Esophagus squamous epithelium (tissue), 5 donors: Measurements from ENCODE around the gene BEND7. TPM values are rescaled to one million over a fixed set of nuclear protein-coding genes. Genes with fewer than 3 reads are reported as not detected.

Experiments used
- DNase-seq: peaks from one replicate; lab custom pipeline; 2025; lab: John Stamatoyannopoulos, UW
- H3K27ac ChIP-seq, 4 donors: fragments of 200-600 bp; sonication (generic); one replicate each; pipeline ENCODE4 v1.5.1; 2016 to 2019; ENCODE audit warnings: mild to moderate bottlenecking in 1 of 4
- H3K27me3 ChIP-seq, 4 donors: fragments of 200-600 bp; sonication (generic); 1 replicate in 3 of 4; 2 replicates in 1 of 4; pipeline versions ENCODE4 v1.5.1 to v1.6.0; 2017 to 2021; ENCODE audit warnings: antibody characterized with exemption in 1 of 4
- H3K36me3 ChIP-seq, 3 donors: fragments of 200-600 bp; sonication (generic); one replicate each; pipeline ENCODE4 v1.5.1; 2016 to 2019
- H3K4me1 ChIP-seq, 3 donors: fragments of 200-600 bp; sonication (generic); one replicate each; pipeline ENCODE4 v1.5.1; 2017 to 2019
- H3K4me3 ChIP-seq, 4 donors: fragments of 200-600 bp; sonication (generic); 1 replicate in 3 of 4; 2 replicates in 1 of 4; pipeline ENCODE4 v1.5.1; 2016 to 2019; ENCODE audit warnings: mild to moderate bottlenecking in 2 of 4, moderate library complexity in 1 of 4
- H3K9me3 ChIP-seq, 3 donors: fragments of 200-600 bp; sonication (generic); one replicate each; pipeline ENCODE4 v1.5.1; 2016 to 2019
- CTCF ChIP-seq, 6 experiments: fragments of 450-650 bp in 4 of 6; fragments of 200-600 bp in 2 of 6; sonication (generic) in 2 of 6; IDR thresholded peaks; one replicate each; pipeline ENCODE4 v1.5.1; 2016 to 2019; ENCODE audit warnings: antibody characterized with exemption in 6 of 6, mild to moderate bottlenecking in 4 of 6, moderate library complexity in 4 of 6
- POLR2A ChIP-seq, 4 donors: fragments of 450-650 bp; IDR thresholded peaks; one replicate each; pipeline ENCODE4 v1.6.1; 2017; ENCODE audit warnings: antibody characterized with exemption in 4 of 4, mild to moderate bottlenecking in 4 of 4, moderate library complexity in 3 of 4
- WGBS, 2 donors: methylation state at CpG; one replicate each; pipeline ENCODE4 v1.1.5; 2018; 5-methylcytosine and 5-hydroxymethylcytosine counted together
- intact Hi-C: fragments of 100-400 bp; cut with DNase I; formaldehyde crosslinking; loops from one replicate; pipeline ENCODE4 v1.15.0; 2022
- total RNA-seq, 4 donors: library from RNA; depleted of rRNA; stranded (reverse); fragments of >200 nt; gene quantifications; one replicate each; pipeline ENCODE4 v1.1.0, GENCODE V29; 2016
- donor health status: DM: yes; HTN: yes; CAD: no.

The BEND7 gene
- total RNA-seq, 4 donors from 2014 or later, result 0.70 to 6.7 (median 2.8) TPM

GRCh38 chr10:13402021-13402420 lies 126.8 kb downstream of the BEND7 start:
- TF ChIP-seq CTCF (IDR thresholded peaks at IDR 0.05), result no peak
- no peak for TF ChIP-seq POLR2A (IDR thresholded peaks at IDR 0.05)
- Histone ChIP-seq H3K27ac (no peak overlapping the region), H3K4me1 (peaks cover 0 to 15% (median 0%) of the 10 kb centered on the region in 3 donors), H3K36me3 (no peaks in the 10 kb centered on the region), H3K9me3 (no peaks in the 10 kb centered on the region), H3K27me3 (peaks cover 0 to 9% (median 0%) of the 10 kb centered on the region in 4 donors), H3K4me3 (no peak overlapping the region)
- intact Hi-C loops, result no loop called here
- WGBS, 2 donors, result 77 to 80% methylated on average over 8 of the region's 8 CpGs
- no peak for DNase-seq

GRCh38 chr10:13401142-13401541 lies 127.7 kb downstream of the BEND7 start:
- Histone ChIP-seq H3K27me3 (peaks cover 0 to 9% (median 0%) of the 10 kb centered on the region in 4 donors), H3K36me3 (no peaks in the 10 kb centered on the region), H3K9me3 (no peaks in the 10 kb centered on the region), H3K4me1 (peaks cover 0 to 15% (median 0%) of the 10 kb centered on the region in 3 donors), H3K4me3 (no peak overlapping the region), H3K27ac (no peak overlapping the region)
- intact Hi-C loops, result no loop called here
- 95 to 100% methylated on average over 3 of the region's 3 CpGs for WGBS, 2 donors
- DNase-seq, result no peak
- TF ChIP-seq POLR2A (IDR thresholded peaks at IDR 0.05), result no peak
- TF ChIP-seq CTCF (IDR thresholded peaks at IDR 0.05), result no peak

GRCh38 chr10:13400196-13400965 lies 128.4 kb downstream of the BEND7 start:
- DNase-seq, result no peak
- no peaks in the 10 kb centered on the region for H3K36me3 ChIP-seq
- H3K27ac ChIP-seq, result no peak overlapping the region
- intact Hi-C loops, result no loop called here
- TF ChIP-seq POLR2A (IDR thresholded peaks at IDR 0.05), result no peak
- TF ChIP-seq CTCF (IDR thresholded peaks at IDR 0.05), result no peak
- no peak overlapping the region for H3K4me3 ChIP-seq
- 76% methylated on average over 15 of the region's 15 CpGs for WGBS, 2 donors
- H3K27me3 ChIP-seq, result peaks cover 0 to 9% (median 0%) of the 10 kb centered on the region in 4 donors
- H3K9me3 ChIP-seq, result no peaks in the 10 kb centered on the region
- H3K4me1 ChIP-seq, result peaks cover 0 to 14% (median 0%) of the 10 kb centered on the region in 3 donors

- no peak for DNase-seq
- H3K27me3 ChIP-seq, result peaks cover 0 to 9% (median 0%) of the 10 kb centered on the region in 4 donors
- H3K9me3 ChIP-seq, result no peaks in the 10 kb centered on the region
- intact Hi-C loops, result no loop called here
- no peak overlapping the region for H3K4me3 ChIP-seq
- H3K27ac ChIP-seq, result no peak overlapping the region
- no peak for TF ChIP-seq POLR2A (IDR thresholded peaks at IDR 0.05)
- no peak for TF ChIP-seq CTCF (IDR thresholded peaks at IDR 0.05)
- no peaks in the 10 kb centered on the region for H3K36me3 ChIP-seq
- H3K4me1 ChIP-seq, result peaks cover 0 to 8% (median 0%) of the 10 kb centered on the region in 3 donors
- WGBS, 2 donors, result 56 to 78% methylated on average over 2 of the region's 2 CpGs
These were observed 129.1 kb downstream of the BEND7 start for GRCh38 chr10:13399752-13400151.

GRCh38 chr10:13399236-13399635 lies 129.6 kb downstream of the BEND7 start:
- H3K27ac ChIP-seq, result no peak overlapping the region
- intact Hi-C loops, result no loop called here
- H3K9me3 ChIP-seq, result no peaks in the 10 kb centered on the region
- DNase-seq, result no peak
- TF ChIP-seq CTCF (IDR thresholded peaks at IDR 0.05), result no peak
- TF ChIP-seq POLR2A (IDR thresholded peaks at IDR 0.05), result no peak
- WGBS, 2 donors, result 70 to 76% methylated on average over 7 to 8 of the region's 8 CpGs
- no peaks in the 10 kb centered on the region for H3K36me3 ChIP-seq
- H3K4me1 ChIP-seq, result peaks cover 0 to 3% (median 0%) of the 10 kb centered on the region in 3 donors
- no peak overlapping the region for H3K4me3 ChIP-seq
- H3K27me3 ChIP-seq, result peaks cover 0 to 9% (median 0%) of the 10 kb centered on the region in 4 donors
